A549 (cell line): ENCODE measurements around the gene PPP1R7. TPM values are rescaled to one million over a fixed set of nuclear protein-coding genes. Genes with fewer than 3 reads are reported as not detected.

Source experiments
- ATAC-seq, 2 experiments: fragments of 200-7000 bp in 1 of 2; fragments of >200 bp in 1 of 2; cut with Nextera tagmentation in 1 of 2; cut with Tn5 transposase in 1 of 2; 3 replicates each; pipeline versions ENCODE4 v1.8.0 to v1.9.1; 2018 to 2020; ENCODE audit warnings: mild to moderate bottlenecking in 1 of 2, moderate library complexity in 1 of 2
- CTCF ChIA-PET: fragments of 300-600 bp; sonication (Branson Sonifier 250); formaldehyde crosslinking; extraction: SDS; loops from one replicate; lab custom pipeline; 2021; ENCODE audit warnings: antibody characterized with exemption, inconsistent platforms; lab: Yijun Ruan, JAX
- POLR2A ChIA-PET: fragments of 350-600 bp; formaldehyde crosslinking; extraction: SDS; loops from one replicate; lab custom pipeline; 2021; ENCODE audit warnings: antibody characterized with exemption, inconsistent platforms; lab: Yijun Ruan, JAX
- DNase-seq, 2 experiments: peaks; one replicate each; pipeline versions ENCODE4 v3.0.0 to v3.0.0-alpha.2; 2011 to 2016; ENCODE audit warnings: low read depth in 1 of 2, low spot score in 1 of 2
- FAIRE-seq: peaks from 2 replicates; lab custom pipeline; 2011; peaks lifted over from hg19 to GRCh38; lab: Jason Lieb, UNC
- H3K27ac ChIP-seq, 2 experiments: fragments of >200 bp; sonication (Bioruptor Twin); formaldehyde crosslinking; 3 replicates each; pipeline ENCODE4 v1.5.1; 2016 to 2017
- H3K4me1 ChIP-seq: fragments of >200 bp; sonication (Bioruptor Twin); formaldehyde crosslinking; 3 replicates; pipeline ENCODE4 v1.6.1; 2016
- H3K4me2 ChIP-seq: fragments of >200 bp; sonication (Bioruptor Twin); formaldehyde crosslinking; 3 replicates; pipeline ENCODE4 v1.6.1; 2016
- H3K4me3 ChIP-seq: fragments of >200 bp; sonication (Bioruptor Twin); formaldehyde crosslinking; 3 replicates; pipeline ENCODE4 v1.5.1; 2016
- H3K9me3 ChIP-seq: fragments of >200 bp; sonication (Bioruptor Twin); formaldehyde crosslinking; 3 replicates; pipeline ENCODE4 v1.6.1; 2016
- ATOH8 ChIP-seq: fragments of 250-450 bp; sonication (Bioruptor Pico); IDR thresholded peaks from 2 replicates; pipeline ENCODE4 v1.5.0; 2020; ENCODE audit warnings: low read depth, mild to moderate bottlenecking, moderate library complexity
- BCL3 ChIP-seq: fragments of >200 bp; sonication (Bioruptor Twin); formaldehyde crosslinking; IDR thresholded peaks from 3 replicates; pipeline ENCODE4 v1.6.1; 2016
- CBX2 ChIP-seq: fragments of 200-600 bp; sonication (generic); IDR thresholded peaks from 2 replicates; pipeline ENCODE4 v1.6.1; 2016; ENCODE audit warnings: low read depth, mild to moderate bottlenecking, borderline replicate concordance
- CBX8 ChIP-seq: fragments of 200-600 bp; sonication (generic); IDR thresholded peaks from 2 replicates; pipeline ENCODE4 v1.6.1; 2016
- CHD2 ChIP-seq: fragments of 150-350 bp; IDR thresholded peaks from 2 replicates; pipeline ENCODE4 v1.6.1; 2014; ENCODE audit warnings: low read length; ENCODE audit not compliant: partially characterized antibody
- EHMT2 ChIP-seq: fragments of 200-600 bp; sonication (generic); IDR thresholded peaks from 2 replicates; pipeline ENCODE4 v1.6.1; 2016; ENCODE audit warnings: antibody characterized with exemption, low read depth, mild to moderate bottlenecking, moderate library complexity
- EP300 ChIP-seq, 2 experiments: fragments of >200 bp; sonication (Bioruptor Twin); formaldehyde crosslinking; IDR thresholded peaks; 2 replicates in 1 of 2; 3 replicates in 1 of 2; pipeline ENCODE4 v1.6.1; 2016 to 2017
- FOSB ChIP-seq: fragments of 250-450 bp; sonication (Bioruptor Pico); IDR thresholded peaks from 2 replicates; pipeline ENCODE4 v1.5.0; 2020; ENCODE audit warnings: mild to moderate bottlenecking, moderate library complexity
- FOXS1 ChIP-seq: fragments of 250-450 bp; sonication (Bioruptor Pico); IDR thresholded peaks from 2 replicates; pipeline ENCODE4 v1.5.0; 2020; ENCODE audit warnings: mild to moderate bottlenecking, moderate library complexity
- GATA3 ChIP-seq: IDR thresholded peaks from 2 replicates; pipeline ENCODE4 v1.6.1; 2012; ENCODE audit warnings: borderline replicate concordance
- HDAC2 ChIP-seq: fragments of 200-600 bp; sonication (generic); IDR thresholded peaks from 2 replicates; pipeline ENCODE4 v1.6.1; 2016
- HOXA7 ChIP-seq: fragments of 250-450 bp; sonication (Bioruptor Pico); IDR thresholded peaks from 2 replicates; pipeline ENCODE4 v1.5.0; 2020; ENCODE audit warnings: mild to moderate bottlenecking, moderate library complexity
- HOXB5 ChIP-seq: fragments of 250-450 bp; sonication (Bioruptor Pico); IDR thresholded peaks from 2 replicates; pipeline ENCODE4 v1.5.0; 2020; ENCODE audit warnings: mild to moderate bottlenecking, moderate library complexity
- JUN ChIP-seq, 2 experiments: fragments of >200 bp; sonication (Bioruptor Twin); formaldehyde crosslinking; IDR thresholded peaks; 2 replicates in 1 of 2; 3 replicates in 1 of 2; pipeline ENCODE4 v1.6.1; 2016 to 2017
- KDM1A ChIP-seq: fragments of 200-600 bp; sonication (generic); IDR thresholded peaks from 2 replicates; pipeline ENCODE4 v1.6.1; 2016; ENCODE audit warnings: low read depth, mild to moderate bottlenecking
- MAZ ChIP-seq: fragments of 150-350 bp; IDR thresholded peaks from 2 replicates; pipeline ENCODE4 v1.6.1; 2014; ENCODE audit warnings: antibody characterized with exemption, low read depth, low read length, borderline replicate concordance
- NPAS2 ChIP-seq: fragments of 250-450 bp; sonication (Bioruptor Pico); IDR thresholded peaks from 2 replicates; pipeline ENCODE4 v1.8.0; 2022; ENCODE audit warnings: mild to moderate bottlenecking, moderate library complexity, borderline replicate concordance
- NR3C1 ChIP-seq: fragments of >200 bp; sonication (Bioruptor Twin); formaldehyde crosslinking; IDR thresholded peaks from 3 replicates; pipeline ENCODE4 v1.6.1; 2017
- PHF8 ChIP-seq: fragments of 200-600 bp; sonication (generic); IDR thresholded peaks from 2 replicates; pipeline ENCODE4 v1.6.1; 2016; ENCODE audit warnings: low read depth, mild to moderate bottlenecking, antibody characterized with exemption, moderate library complexity, borderline replicate concordance
- RFX5 ChIP-seq: fragments of 450-650 bp; IDR thresholded peaks from 2 replicates; pipeline ENCODE4 v1.7.1; 2014; ENCODE audit warnings: antibody characterized with exemption, mild to moderate bottlenecking, moderate library complexity
- TP53 ChIP-seq: fragments of 250-450 bp; sonication (Bioruptor Pico); IDR thresholded peaks from 2 replicates; pipeline ENCODE4 v1.5.0; 2021; ENCODE audit warnings: mild to moderate bottlenecking, moderate library complexity
- WGBS: methylation state at CpG from one replicate; pipeline ENCODE4 v1.1.6; 2017; ENCODE audit errors: missing lambda C conversion rate; 5-methylcytosine and 5-hydroxymethylcytosine counted together
- polyA plus RNA-seq, 4 experiments: library from polyadenylated mRNA; depleted of rRNA in 3 of 4; stranded (reverse); fragments of >200 nt; fragmentation: RNase III in 1 of 4; extraction: RNeasy Plus Mini Kit Qiagen cat#74134 plus additional on column Dnase treatment in 1 of 4; gene quantifications; 2 replicates in 3 of 4; 3 replicates in 1 of 4; pipeline ENCODE4 v1.2.3, GENCODE V29; 2011 to 2017
- TF ChIP-seq, protein P1 (sequence below): IDR thresholded peaks from 2 replicates; pipeline ENCODE4 v1.6.1; 2012; ENCODE audit warnings: low read depth, borderline replicate concordance

Gene PPP1R7
- polyA plus RNA-seq, 2 of the 4 experiments (the other 2 are of a cell fraction): 76.4 to 124 TPM

GRCh38 chr2:241108271-241109209 lies 41.7 kb upstream of the PPP1R7 start:
- POLR2A ChIA-PET: no interaction called here
- 92% methylated on average over 35 of the region's 35 CpGs for WGBS
- H3K4me3 ChIP-seq: no peak overlapping the region
- H3K9me3 ChIP-seq: no peaks in the 10 kb centered on the region
- H3K4me1 ChIP-seq: peaks cover 1% of the 10 kb centered on the region; the same call in 2 of the 3 replicates
- CTCF ChIA-PET: no interaction called here
- FAIRE-seq: no peak
- H3K4me2 ChIP-seq: no peak overlapping the region
- no peak overlapping the region for H3K27ac ChIP-seq
- TF ChIP-seq MAZ: no peak
- TF ChIP-seq EP300 (IDR thresholded peaks at IDR 0.05): no peak
- TF ChIP-seq, all 56 proteins: peak for 0
- ATAC-seq (no peak), DNase-seq (no peak)

GRCh38 chr2:241109210-241110088 lies 40.8 kb upstream of the PPP1R7 start:
- ChIA-PET POLR2A (no interaction called here), CTCF (no interaction called here)
- ATAC-seq: no peak
- no peak for TF ChIP-seq NR3C1
- H3K9me3 ChIP-seq: no peaks in the 10 kb centered on the region
- H3K27ac ChIP-seq: no peak overlapping the region
- H3K4me1 ChIP-seq: no peaks in the 10 kb centered on the region
- no peak for DNase-seq
- H3K4me3 ChIP-seq: no peak overlapping the region
- no peak overlapping the region for H3K4me2 ChIP-seq
- 85% methylated on average over 11 of the region's 14 CpGs for WGBS
- no peak for FAIRE-seq

- CTCF ChIA-PET: no interaction called here
- ATAC-seq: peak in 1 of 2 experiments; percentile 40; a peak in 2 of 6 replicates
- FAIRE-seq: no peak
- Histone ChIP-seq H3K27ac (no peak overlapping the region), H3K4me2 (no peak overlapping the region), H3K4me1 (no peaks in the 10 kb centered on the region), H3K9me3 (no peaks in the 10 kb centered on the region), H3K4me3 (no peak overlapping the region)
- POLR2A ChIA-PET: no interaction called here
- no peak for DNase-seq
- WGBS: 89% methylated on average over 9 of the region's 9 CpGs
- TF ChIP-seq FOSB: no peak
- TF ChIP-seq EHMT2: no peak
- TF ChIP-seq HDAC2: no peak
- no peak for TF ChIP-seq HOXA7
- TF ChIP-seq, all 56 proteins: peak for 0
These were observed 40.1 kb upstream of the PPP1R7 start for GRCh38 chr2:241110089-241110606.

- FAIRE-seq (no peak), ATAC-seq (peak in 1 of 2 experiments; percentile 35; a peak in 2 of 6 replicates), DNase-seq (no peak)
- WGBS: 93% methylated on average over 18 of the region's 19 CpGs
- H3K4me1 ChIP-seq: no peaks in the 10 kb centered on the region
- CTCF ChIA-PET: interaction anchor here (0.5 kb wide), 1 partner anchor 411 kb away, joined by 3 read pairs; no protein-coding TSS in a partner anchor
- no peak overlapping the region for H3K4me3 ChIP-seq
- H3K9me3 ChIP-seq: no peaks in the 10 kb centered on the region
- POLR2A ChIA-PET: no interaction called here
- H3K27ac ChIP-seq: no peak overlapping the region
- H3K4me2 ChIP-seq: no peak overlapping the region
- no peak for TF ChIP-seq CBX2
- no peak for TF ChIP-seq CHD2
- TF ChIP-seq HDAC2: no peak
- TF ChIP-seq ATOH8 (CRISPR knock-in tag): no peak
- TF ChIP-seq BCL3: no peak
- TF ChIP-seq KDM1A: no peak
- no peak for TF ChIP-seq RFX5
- no peak for TF ChIP-seq NPAS2 (CRISPR knock-in tag)
- TF ChIP-seq TP53: no peak
- no peak for TF ChIP-seq JUN (IDR thresholded peaks at IDR 0.05)
- TF ChIP-seq FOXS1: no peak
- no peak for TF ChIP-seq PHF8
- no peak for TF ChIP-seq MAZ
- no peak for TF ChIP-seq GATA3
- TF ChIP-seq, protein P1, sequence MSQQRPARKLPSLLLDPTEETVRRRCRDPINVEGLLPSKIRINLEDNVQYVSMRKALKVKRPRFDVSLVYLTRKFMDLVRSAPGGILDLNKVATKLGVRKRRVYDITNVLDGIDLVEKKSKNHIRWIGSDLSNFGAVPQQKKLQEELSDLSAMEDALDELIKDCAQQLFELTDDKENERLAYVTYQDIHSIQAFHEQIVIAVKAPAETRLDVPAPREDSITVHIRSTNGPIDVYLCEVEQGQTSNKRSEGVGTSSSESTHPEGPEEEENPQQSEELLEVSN: no peak
- TF ChIP-seq CBX8: no peak
- no peak for TF ChIP-seq HOXB5 (CRISPR knock-in tag)
These were observed 39.4 kb upstream of the PPP1R7 start for GRCh38 chr2:241110607-241111439.
